ENCODE results near the gene NT5M. TPM values are rescaled to one million over a fixed set of nuclear protein-coding genes. Genes with fewer than 3 reads are reported as not detected.
"Not testable (repeated sequence)": the region's sequence is repeated elsewhere in the genome, so short reads cannot be mapped to it uniquely, and the experiment has no call there.

Gene NT5M
- total RNA-seq, 1 donor from 2014 or later, result 3.5 TPM

GRCh38 chr17:17379197-17379991 lies 76.2 kb downstream of the NT5M start:
- Mint-ChIP-seq H3K27ac (ENCODE audit: unreplicated experiment) (no peak overlapping the region), H3K4me3 (ENCODE audit: unreplicated experiment) (no peak overlapping the region), H3K9me3 (ENCODE audit: unreplicated experiment) (no peaks in the 10 kb centered on the region), H3K27me3 (ENCODE audit: unreplicated experiment) (peaks cover 40% of the 10 kb centered on the region), H3K36me3 (ENCODE audit: unreplicated experiment) (no peaks in the 10 kb centered on the region), H3K4me1 (ENCODE audit: unreplicated experiment) (no peaks in the 10 kb centered on the region)
- no peak for TF ChIP-seq CTCF (IDR thresholded peaks at IDR 0.05)
- DNase-seq (ENCODE audit: extremely low spot score, unreplicated experiment), result no peak

- no peaks in the 10 kb centered on the region for H3K9me3 Mint-ChIP-seq (ENCODE audit: unreplicated experiment)
- H3K36me3 Mint-ChIP-seq (ENCODE audit: unreplicated experiment), result no peaks in the 10 kb centered on the region
- no peak overlapping the region for H3K4me3 Mint-ChIP-seq (ENCODE audit: unreplicated experiment)
- no peak for DNase-seq (ENCODE audit: extremely low spot score, unreplicated experiment)
- H3K27me3 Mint-ChIP-seq (ENCODE audit: unreplicated experiment), result peaks cover 35% of the 10 kb centered on the region
- no peak for TF ChIP-seq CTCF (IDR thresholded peaks at IDR 0.05)
- no peak overlapping the region for H3K27ac Mint-ChIP-seq (ENCODE audit: unreplicated experiment)
- no peaks in the 10 kb centered on the region for H3K4me1 Mint-ChIP-seq (ENCODE audit: unreplicated experiment)
Observed at GRCh38 chr17:17380145-17380925, 77.2 kb downstream of the NT5M start.

GRCh38 chr17:17381446-17382064 lies 78.4 kb downstream of the NT5M start:
- Mint-ChIP-seq H3K9me3 (ENCODE audit: unreplicated experiment) (no peaks in the 10 kb centered on the region), H3K4me3 (ENCODE audit: unreplicated experiment) (no peak overlapping the region), H3K27me3 (ENCODE audit: unreplicated experiment) (peaks cover 31% of the 10 kb centered on the region), H3K27ac (ENCODE audit: unreplicated experiment) (no peak overlapping the region), H3K4me1 (ENCODE audit: unreplicated experiment) (no peaks in the 10 kb centered on the region), H3K36me3 (ENCODE audit: unreplicated experiment) (no peaks in the 10 kb centered on the region)
- no peak for DNase-seq (ENCODE audit: extremely low spot score, unreplicated experiment)
- TF ChIP-seq CTCF (IDR thresholded peaks at IDR 0.05), result no peak

- TF ChIP-seq CTCF (IDR thresholded peaks at IDR 0.05), result no peak
- H3K4me1 Mint-ChIP-seq (ENCODE audit: unreplicated experiment), result no peaks in the 10 kb centered on the region
- no peaks in the 10 kb centered on the region for H3K36me3 Mint-ChIP-seq (ENCODE audit: unreplicated experiment)
- no peaks in the 10 kb centered on the region for H3K9me3 Mint-ChIP-seq (ENCODE audit: unreplicated experiment)
- H3K27me3 Mint-ChIP-seq (ENCODE audit: unreplicated experiment), result peaks cover 30% of the 10 kb centered on the region
- H3K4me3 Mint-ChIP-seq (ENCODE audit: unreplicated experiment), result no peak overlapping the region
- no peak overlapping the region for H3K27ac Mint-ChIP-seq (ENCODE audit: unreplicated experiment)
- DNase-seq (ENCODE audit: extremely low spot score, unreplicated experiment), result no peak
Observed at GRCh38 chr17:17382065-17382459, 78.9 kb downstream of the NT5M start.

GRCh38 chr17:17382971-17383370 lies 79.8 kb downstream of the NT5M start:
- DNase-seq (ENCODE audit: extremely low spot score, unreplicated experiment), result no peak
- no peak for TF ChIP-seq CTCF (IDR thresholded peaks at IDR 0.05)
- H3K4me1 Mint-ChIP-seq (ENCODE audit: unreplicated experiment), result no peaks in the 10 kb centered on the region
- H3K36me3 Mint-ChIP-seq (ENCODE audit: unreplicated experiment), result no peaks in the 10 kb centered on the region
- H3K9me3 Mint-ChIP-seq (ENCODE audit: unreplicated experiment), result no peaks in the 10 kb centered on the region
- no peak overlapping the region for H3K27ac Mint-ChIP-seq (ENCODE audit: unreplicated experiment)
- H3K27me3 Mint-ChIP-seq (ENCODE audit: unreplicated experiment), result peaks cover 28% of the 10 kb centered on the region
- no peak overlapping the region for H3K4me3 Mint-ChIP-seq (ENCODE audit: unreplicated experiment)

- H3K9me3 Mint-ChIP-seq (ENCODE audit: unreplicated experiment); H3K4me3 Mint-ChIP-seq (ENCODE audit: unreplicated experiment); H3K36me3 Mint-ChIP-seq (ENCODE audit: unreplicated experiment); DNase-seq (ENCODE audit: extremely low spot score, unreplicated experiment); H3K4me1 Mint-ChIP-seq (ENCODE audit: unreplicated experiment); H3K27ac Mint-ChIP-seq (ENCODE audit: unreplicated experiment): not testable (repeated sequence)
- peaks cover 28% of the 10 kb centered on the region for H3K27me3 Mint-ChIP-seq (ENCODE audit: unreplicated experiment)
Observed at GRCh38 chr17:17383431-17384290, 80.5 kb downstream of the NT5M start.
